D721Med (cell line): ENCODE measurements around the gene GRIK4.

Experiments
- DNase-seq: peaks from one replicate; pipeline ENCODE4 v3.0.0; 2011; ENCODE audit warnings: low spot score; ENCODE audit not compliant: insufficient read length
- FAIRE-seq: peaks from 2 replicates; lab custom pipeline; 2011; peaks lifted over from hg19 to GRCh38; lab: Jason Lieb, UNC
- TF ChIP-seq, protein P1 (sequence below): IDR thresholded peaks from 2 replicates; pipeline ENCODE4 v1.5.1; 2012; ENCODE audit warnings: mild to moderate bottlenecking, control low read depth; ENCODE audit not compliant: insufficient read depth; ENCODE audit errors: missing control alignments

Gene GRIK4

DNA sequence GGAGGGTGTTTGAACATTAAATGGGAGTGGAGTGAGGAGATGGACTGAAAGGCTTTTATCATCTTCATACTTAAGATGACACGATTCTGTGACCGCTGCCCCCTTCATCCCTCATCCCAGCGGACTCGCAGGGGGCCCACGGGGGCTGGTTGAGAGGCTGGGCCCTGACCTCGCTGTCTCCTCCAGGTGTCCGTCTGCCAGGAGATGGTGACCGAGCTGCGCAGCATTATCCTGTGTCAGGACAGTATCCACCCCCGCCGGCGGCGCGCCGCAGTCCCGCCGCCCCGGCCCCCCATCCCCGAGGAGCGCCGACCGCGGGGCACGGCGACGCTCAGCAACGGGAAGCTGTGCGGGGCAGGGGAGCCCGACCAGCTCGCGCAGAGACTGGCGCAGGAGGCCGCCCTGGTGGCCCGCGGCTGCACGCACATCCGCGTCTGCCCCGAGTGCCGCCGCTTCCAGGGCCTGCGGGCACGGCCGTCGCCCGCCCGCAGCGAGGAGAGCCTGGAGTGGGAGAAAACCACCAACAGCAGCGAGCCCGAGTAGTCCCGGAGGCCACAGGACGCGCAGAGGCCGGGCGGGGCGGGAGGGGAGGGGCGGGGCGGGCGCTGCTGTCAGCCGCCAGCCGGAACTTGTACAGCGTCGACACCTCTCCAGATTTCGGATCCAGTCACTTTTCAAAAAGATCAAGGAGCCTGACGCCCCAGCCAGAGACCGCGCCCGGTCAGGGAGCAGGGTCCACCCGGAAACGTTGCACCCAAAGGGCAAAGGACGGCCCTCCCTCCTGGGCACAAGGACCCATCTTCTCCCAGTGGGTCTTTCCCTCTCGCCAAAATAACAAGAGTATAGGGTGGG lies 474.4 kb downstream of the GRIK4 start:
- FAIRE-seq (no peak), DNase-seq (peak; percentile 39)
- TF ChIP-seq, protein P1, sequence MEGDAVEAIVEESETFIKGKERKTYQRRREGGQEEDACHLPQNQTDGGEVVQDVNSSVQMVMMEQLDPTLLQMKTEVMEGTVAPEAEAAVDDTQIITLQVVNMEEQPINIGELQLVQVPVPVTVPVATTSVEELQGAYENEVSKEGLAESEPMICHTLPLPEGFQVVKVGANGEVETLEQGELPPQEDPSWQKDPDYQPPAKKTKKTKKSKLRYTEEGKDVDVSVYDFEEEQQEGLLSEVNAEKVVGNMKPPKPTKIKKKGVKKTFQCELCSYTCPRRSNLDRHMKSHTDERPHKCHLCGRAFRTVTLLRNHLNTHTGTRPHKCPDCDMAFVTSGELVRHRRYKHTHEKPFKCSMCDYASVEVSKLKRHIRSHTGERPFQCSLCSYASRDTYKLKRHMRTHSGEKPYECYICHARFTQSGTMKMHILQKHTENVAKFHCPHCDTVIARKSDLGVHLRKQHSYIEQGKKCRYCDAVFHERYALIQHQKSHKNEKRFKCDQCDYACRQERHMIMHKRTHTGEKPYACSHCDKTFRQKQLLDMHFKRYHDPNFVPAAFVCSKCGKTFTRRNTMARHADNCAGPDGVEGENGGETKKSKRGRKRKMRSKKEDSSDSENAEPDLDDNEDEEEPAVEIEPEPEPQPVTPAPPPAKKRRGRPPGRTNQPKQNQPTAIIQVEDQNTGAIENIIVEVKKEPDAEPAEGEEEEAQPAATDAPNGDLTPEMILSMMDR = peak; percentile 13

DNA sequence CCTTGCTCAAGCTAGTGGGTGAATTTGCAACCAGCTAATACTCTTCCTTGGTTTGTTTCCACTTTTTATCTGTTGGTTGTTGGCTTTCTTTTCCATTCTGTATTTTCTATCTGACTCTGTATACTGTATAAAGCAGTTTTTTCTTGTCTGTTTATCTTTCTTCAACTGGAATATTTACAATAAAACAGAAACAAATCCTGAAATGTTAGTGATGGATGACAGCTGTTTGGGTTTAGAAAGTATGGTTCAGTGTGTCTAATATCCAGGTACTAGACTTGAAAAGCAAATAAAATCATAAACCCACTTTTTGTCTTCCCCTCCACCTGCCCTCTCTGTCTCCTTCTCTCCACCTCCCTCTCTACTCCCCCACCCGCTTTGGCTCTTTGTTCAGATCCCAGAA lies 477.1 kb downstream of the GRIK4 start:
- TF ChIP-seq, protein P1 = no peak
- DNase-seq (no peak), FAIRE-seq (no peak)

DNA sequence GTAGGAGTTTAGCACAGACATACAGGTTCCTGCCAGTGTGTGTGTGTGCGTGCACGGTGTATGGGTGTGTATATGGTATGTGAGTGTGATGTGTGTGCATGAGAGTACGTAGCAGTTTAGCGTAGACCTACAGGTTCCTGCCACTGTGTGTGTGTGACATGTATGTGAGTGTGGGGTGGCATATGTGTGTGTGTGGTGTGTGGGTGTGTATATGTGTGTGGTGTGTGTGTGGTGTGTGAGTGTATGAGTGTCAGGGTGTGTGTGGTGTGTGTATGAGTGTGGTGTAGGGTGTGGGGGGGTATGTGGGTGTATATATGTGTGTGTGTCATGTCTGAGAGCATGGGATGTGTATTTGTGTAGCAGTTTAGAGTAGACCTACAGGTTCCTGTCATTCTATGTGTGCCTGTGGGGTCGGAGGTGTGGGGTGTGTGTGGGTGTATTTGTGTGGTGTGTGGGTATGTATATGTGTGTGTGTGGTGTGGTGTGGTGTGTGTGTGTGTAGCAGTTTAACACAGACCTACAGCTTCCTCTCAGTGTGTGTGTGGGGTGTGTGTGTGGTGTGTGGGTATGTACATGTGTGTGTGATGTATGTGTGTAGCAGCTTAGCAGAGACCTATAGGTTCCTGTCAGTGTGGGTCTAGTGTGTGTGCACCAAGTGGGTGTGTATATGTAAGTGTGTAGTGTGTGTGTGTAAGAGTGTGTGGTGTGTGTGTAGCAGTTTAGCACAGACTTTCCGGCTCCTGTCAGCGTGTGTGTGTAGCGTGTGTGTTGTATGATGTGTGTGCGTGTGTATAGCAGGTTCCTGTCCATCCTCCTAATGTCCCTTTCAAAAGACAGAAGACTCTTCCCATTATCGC lies 480.5 kb downstream of the GRIK4 start:
- DNase-seq = no peak
- TF ChIP-seq, protein P1 = no peak
- no peak for FAIRE-seq

DNA sequence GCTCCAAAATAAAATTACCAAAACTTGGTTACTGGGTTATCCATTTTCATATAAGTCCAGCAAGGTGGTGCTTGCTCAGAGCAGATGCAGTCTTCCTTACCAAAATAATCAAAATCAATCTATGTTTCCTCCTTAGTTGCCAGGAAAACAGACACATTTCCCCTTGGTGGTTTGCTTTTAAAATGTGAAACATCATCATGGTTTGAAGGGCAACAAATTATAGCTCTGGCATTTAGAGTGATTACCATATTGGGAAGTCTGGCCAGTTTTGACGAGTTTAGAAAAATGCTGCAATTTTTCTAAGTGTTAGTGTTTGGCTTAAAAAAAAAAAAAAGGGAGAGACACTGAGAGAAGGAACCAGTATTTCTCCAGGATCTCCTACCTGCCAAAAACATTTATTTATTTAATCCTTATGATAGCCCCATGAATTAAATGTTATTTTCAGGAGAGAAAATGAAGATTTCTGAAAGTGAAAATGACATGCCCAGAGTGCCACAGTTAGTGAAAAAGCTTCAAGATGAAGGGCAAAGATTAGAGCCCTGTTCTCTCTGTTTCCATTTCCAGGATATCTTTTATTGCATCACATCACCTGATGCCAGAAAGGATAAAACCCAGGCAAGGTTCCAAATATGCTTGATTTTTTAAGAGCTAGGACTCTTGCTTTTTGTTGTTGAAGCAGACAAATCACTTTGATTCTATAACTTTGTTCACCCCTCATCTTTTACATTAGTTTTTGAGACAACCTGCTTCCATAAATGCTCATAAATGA lies 482.7 kb downstream of the GRIK4 start:
- TF ChIP-seq, protein P1 = no peak
- DNase-seq (no peak), FAIRE-seq (no peak)

DNA sequence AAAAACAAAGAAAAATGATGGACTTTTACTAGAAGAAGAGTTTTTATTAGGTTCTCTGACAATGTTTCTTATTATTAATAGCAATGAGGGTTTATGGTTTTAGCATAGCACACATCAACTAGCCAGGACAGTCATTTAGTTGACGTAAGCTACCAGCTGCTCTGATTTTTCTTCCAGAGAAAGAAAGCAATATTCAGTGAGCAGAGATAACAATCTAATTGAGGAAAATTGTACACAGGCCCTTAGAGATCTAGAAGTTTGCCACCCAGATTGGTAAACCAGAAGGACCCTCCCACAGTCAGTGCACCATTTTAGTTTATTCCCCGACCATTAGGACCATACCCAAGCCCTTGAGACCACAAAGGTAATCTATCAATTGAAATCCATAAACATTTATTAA lies 483.6 kb downstream of the GRIK4 start:
- TF ChIP-seq, protein P1 = no peak
- FAIRE-seq = no peak
- DNase-seq = no peak

DNA sequence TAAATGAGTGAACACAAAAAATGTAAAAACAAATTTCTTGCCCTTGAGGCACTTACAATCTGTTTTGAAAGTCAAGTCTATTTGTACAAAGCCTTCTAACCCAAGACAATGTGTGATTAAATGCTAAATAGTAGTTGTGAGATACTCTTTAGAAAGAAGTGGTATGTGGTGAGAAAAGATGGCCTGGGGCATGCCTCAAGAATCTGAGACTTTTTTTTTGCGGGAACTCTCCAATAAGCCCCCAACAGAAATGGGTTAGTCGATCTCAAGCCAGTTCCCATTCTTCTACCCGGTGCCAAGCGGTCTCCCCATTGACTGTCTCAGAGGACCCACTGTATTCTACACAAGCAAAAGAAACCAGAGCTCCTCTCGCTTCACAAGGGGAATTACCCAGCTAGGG lies 485.4 kb downstream of the GRIK4 start:
- no peak for FAIRE-seq
- DNase-seq = no peak
- TF ChIP-seq, protein P1 = no peak
